GM18507 (cell line): ENCODE results near the gene MADD.
A peak's percentile ranks its signal among the peaks of the same experiment; 100 is the strongest.

Experiments used
- DNase-seq: peaks from one replicate; pipeline ENCODE4 v3.0.0; 2011; ENCODE audit warnings: low read depth; ENCODE audit not compliant: insufficient read length; ENCODE audit errors: extremely low spot score
- FAIRE-seq: peaks from 2 replicates; lab custom pipeline; 2011; peaks lifted over from hg19 to GRCh38; lab: Jason Lieb, UNC

The MADD gene

DNA sequence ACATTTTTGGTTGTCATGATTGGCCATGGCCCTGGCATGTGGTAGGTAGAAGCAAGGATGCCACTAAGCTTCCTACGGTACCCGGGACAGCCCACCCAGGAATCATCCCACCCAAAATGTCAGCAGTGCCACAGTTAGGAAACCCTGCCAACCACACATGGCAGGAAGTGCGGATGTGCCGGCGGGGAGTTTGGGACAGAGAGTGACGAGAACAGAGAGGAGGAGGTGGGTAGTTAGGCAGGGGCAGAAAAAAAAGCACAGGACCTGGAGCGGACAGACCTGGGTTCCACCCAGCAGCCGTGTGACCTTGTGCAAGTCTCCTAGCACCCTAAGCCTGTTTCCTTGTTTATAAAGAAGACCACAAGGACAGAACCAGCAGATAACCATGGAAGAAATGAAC lies 105.1 kb downstream of the MADD start:
- FAIRE-seq (no peak), DNase-seq (no peak)

- FAIRE-seq (no peak), DNase-seq (no peak)
Observed at GRCh38 chr11:47375546-47376085, 105.7 kb downstream of the MADD start.

- FAIRE-seq = no peak
- no peak for DNase-seq
Observed at GRCh38 chr11:47376107-47376524, 106.2 kb downstream of the MADD start.

DNA sequence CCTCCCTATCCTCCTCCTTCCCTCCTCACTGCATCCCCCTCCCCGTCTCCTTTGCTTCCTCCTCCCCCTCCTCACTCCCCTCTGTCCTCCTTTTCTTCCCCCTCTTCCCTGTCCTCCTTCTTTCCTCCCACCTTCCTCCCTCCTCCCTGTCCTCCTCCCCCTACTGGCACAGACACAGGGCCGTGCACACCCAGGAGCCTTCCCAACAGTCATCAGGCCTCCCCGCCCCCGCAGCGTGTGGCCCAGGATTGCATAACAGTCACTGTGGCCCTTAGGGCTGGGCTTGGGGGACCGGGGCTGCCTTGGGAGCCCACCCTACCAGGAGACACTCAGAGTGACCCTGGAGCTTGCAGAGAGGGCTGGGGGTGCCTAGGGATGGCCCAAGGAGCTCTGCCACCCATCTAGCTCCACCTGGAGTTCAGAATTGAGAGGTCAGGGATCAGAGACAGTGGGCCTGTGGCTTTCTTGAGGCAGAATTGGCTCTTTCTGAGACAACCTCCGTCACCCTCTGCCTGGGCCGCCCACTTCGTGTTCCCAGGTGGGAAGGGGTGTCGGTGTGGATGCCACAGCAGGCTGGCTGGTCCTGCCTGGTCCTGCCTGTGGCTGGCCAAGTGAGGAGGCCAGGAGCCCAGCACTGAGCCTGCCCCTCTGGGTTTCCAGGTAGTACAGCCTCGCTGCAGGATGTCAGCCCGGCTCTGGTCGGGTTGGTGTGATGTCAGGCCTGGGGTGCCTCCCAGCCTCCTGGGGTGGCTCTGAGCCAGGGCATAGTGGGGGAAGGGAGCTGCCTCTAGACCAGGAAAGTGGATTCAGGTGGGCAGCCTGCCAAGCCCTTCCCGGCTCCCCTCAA lies 106.8 kb downstream of the MADD start:
- DNase-seq (no peak), FAIRE-seq (peak; percentile 24)

GRCh38 chr11:47377571-47378009 lies 107.7 kb downstream of the MADD start:
- FAIRE-seq (no peak), DNase-seq (no peak)

DNA sequence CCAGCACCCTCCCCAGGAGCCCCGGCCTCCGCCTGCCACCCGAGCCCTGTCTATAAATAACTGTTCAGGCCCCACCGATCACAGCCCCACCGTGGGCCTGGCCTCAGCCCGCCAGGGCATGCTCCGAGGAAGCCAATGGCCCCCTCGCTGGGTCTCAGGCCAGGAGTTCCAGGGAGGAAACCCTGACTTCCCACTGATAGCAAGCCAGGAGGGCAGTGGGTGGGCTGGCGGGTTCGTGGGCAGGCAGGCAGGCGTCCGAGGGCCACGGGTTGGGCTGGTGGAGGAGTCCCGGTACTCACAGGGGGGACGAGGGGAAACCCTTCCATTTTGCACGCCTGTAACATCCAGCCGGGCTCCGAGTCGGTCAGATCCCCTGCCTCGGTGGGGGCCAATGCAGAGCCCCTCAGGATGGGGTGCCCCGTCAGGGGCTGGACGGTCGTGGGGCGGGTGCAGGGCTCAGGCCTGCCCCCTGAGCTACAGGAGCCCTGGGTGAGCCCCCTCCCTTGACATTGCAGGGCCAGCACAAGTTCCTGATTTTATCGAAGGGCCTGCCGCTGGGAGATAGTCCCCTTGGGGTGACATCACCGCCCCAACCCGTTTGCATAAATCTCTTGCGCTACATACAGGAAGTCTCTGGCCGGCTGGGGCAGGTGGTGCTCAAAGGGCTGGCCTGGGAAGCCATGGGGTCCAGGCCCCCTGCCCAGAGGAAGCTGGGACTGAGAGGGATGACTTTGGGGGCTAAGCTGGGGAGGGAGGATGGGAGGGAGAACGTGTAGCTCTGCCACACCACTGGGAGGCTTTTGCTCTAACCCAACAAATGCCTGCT lies 108.3 kb downstream of the MADD start, which contains the start of gene SPI1:
TSS of gene SPI1 (minus strand) at position 538 of the 826 bp plus-strand sequence. CDS start at position 344, 194 bp downstream.
- FAIRE-seq (peak; percentile 89), DNase-seq (peak; percentile 76)

GRCh38 chr11:47378836-47379170 lies 108.9 kb downstream of the MADD start:
- DNase-seq (no peak), FAIRE-seq (no peak)

GRCh38 chr11:47379317-47379716 lies 109.4 kb downstream of the MADD start:
- FAIRE-seq (no peak), DNase-seq (no peak)
